ENCODE results near the gene PRAMEF13.
"Not testable (repeated sequence)": the region's sequence is repeated elsewhere in the genome, so short reads cannot be mapped to it uniquely, and the experiment has no call there.

- TF ChIP-seq, protein P1, sequence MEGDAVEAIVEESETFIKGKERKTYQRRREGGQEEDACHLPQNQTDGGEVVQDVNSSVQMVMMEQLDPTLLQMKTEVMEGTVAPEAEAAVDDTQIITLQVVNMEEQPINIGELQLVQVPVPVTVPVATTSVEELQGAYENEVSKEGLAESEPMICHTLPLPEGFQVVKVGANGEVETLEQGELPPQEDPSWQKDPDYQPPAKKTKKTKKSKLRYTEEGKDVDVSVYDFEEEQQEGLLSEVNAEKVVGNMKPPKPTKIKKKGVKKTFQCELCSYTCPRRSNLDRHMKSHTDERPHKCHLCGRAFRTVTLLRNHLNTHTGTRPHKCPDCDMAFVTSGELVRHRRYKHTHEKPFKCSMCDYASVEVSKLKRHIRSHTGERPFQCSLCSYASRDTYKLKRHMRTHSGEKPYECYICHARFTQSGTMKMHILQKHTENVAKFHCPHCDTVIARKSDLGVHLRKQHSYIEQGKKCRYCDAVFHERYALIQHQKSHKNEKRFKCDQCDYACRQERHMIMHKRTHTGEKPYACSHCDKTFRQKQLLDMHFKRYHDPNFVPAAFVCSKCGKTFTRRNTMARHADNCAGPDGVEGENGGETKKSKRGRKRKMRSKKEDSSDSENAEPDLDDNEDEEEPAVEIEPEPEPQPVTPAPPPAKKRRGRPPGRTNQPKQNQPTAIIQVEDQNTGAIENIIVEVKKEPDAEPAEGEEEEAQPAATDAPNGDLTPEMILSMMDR (IDR thresholded peaks at IDR 0.05): not testable (repeated sequence)
- TF ChIP-seq POLR2A (IDR thresholded peaks at IDR 0.05): not testable (repeated sequence)
Measured at GRCh38 chr1:13246554-13246871, 45.3 kb upstream of the PRAMEF13 start.

All from adrenal gland (tissue), 5 donors.